Endothelial cell of umbilical vein (primary cell): ENCODE measurements around the gene C16orf90. TPM values are rescaled to one million over a fixed set of nuclear protein-coding genes. Genes with fewer than 3 reads are reported as not detected.

ENCODE experiments used
- BruUV-seq: library from RNA; stranded (reverse); fragments of 400-500 nt; replicated peaks from 2 replicates; lab custom pipeline; 2021; lab: Mats Ljungman, UMichigan
- CTCF ChIA-PET: fragments of 300-600, 350-600 bp; sonication (Branson Sonifier 250); formaldehyde crosslinking; loops from one replicate; lab custom pipeline; 2021; ENCODE audit warnings: antibody characterized with exemption, inconsistent platforms; lab: Charles Lee
- POLR2A ChIA-PET: fragments of 300-600, 350-600 bp; sonication (Branson Sonifier 250); formaldehyde crosslinking; loops from one replicate; lab custom pipeline; 2021; ENCODE audit warnings: antibody characterized with exemption, inconsistent platforms; lab: Charles Lee
- DNase-seq: peaks from one replicate; pipeline ENCODE4 v3.0.0-alpha.2; 2011; ENCODE audit warnings: low read depth, low spot score
- FAIRE-seq: peaks from 2 replicates; lab custom pipeline; 2011; peaks lifted over from hg19 to GRCh38; lab: Jason Lieb, UNC
- H2AFZ ChIP-seq: 2 replicates; pipeline ENCODE4 v1.6.0; 2012; ENCODE audit warnings: low read depth, low read length, control low read depth, inconsistent platforms
- H3K27ac ChIP-seq: 2 replicates; pipeline ENCODE4 v1.5.1; 2011; ENCODE audit warnings: low read depth, mild to moderate bottlenecking, control low read depth, low read length, moderate library complexity; ENCODE audit not compliant: insufficient read depth
- H3K27me3 ChIP-seq, 2 experiments: 2 replicates each; pipeline versions ENCODE4 v1.6.0 to v1.6.1; 2011; ENCODE audit warnings: low read length in 2 of 2, mixed read lengths in 1 of 2; ENCODE audit not compliant: control insufficient read depth in 2 of 2, insufficient read depth in 2 of 2
- H3K36me3 ChIP-seq, 2 experiments: 2 replicates in 1 of 2; 3 replicates in 1 of 2; pipeline ENCODE4 v1.5.1; 2011; ENCODE audit warnings: low read length in 2 of 2, mild to moderate bottlenecking in 1 of 2, moderate library complexity in 1 of 2; ENCODE audit not compliant: control insufficient read depth in 2 of 2, insufficient read depth in 2 of 2; ENCODE audit errors: extremely low read depth in 1 of 2
- H3K4me1 ChIP-seq: 3 replicates; pipeline ENCODE4 v1.5.1; 2011; ENCODE audit warnings: mild to moderate bottlenecking, low read length; ENCODE audit not compliant: control insufficient read depth, insufficient read depth; ENCODE audit errors: extremely low read depth
- H3K4me2 ChIP-seq: 2 replicates; pipeline ENCODE4 v1.6.1; 2011; ENCODE audit warnings: low read length, control low read depth, mixed read lengths; ENCODE audit not compliant: insufficient read depth
- H3K4me3 ChIP-seq, 3 experiments: fragments of 200-600 bp in 1 of 3; sonication (generic), shearing (Covaris generic) in 1 of 3; replicated peaks in 1 of 3; 2 replicates each; pipeline ENCODE4 v1.5.1; 2011 to 2016; ENCODE audit warnings: control low read depth in 3 of 3, low read length in 3 of 3, mild to moderate bottlenecking in 2 of 3, inconsistent platforms in 1 of 3, low read depth in 1 of 3, moderate library complexity in 1 of 3; ENCODE audit not compliant: insufficient read depth in 1 of 3
- H3K79me2 ChIP-seq: 2 replicates; pipeline ENCODE4 v1.6.0; 2012; ENCODE audit warnings: low read length, inconsistent platforms; ENCODE audit not compliant: control insufficient read depth, insufficient read depth
- H3K9ac ChIP-seq: replicated peaks from 2 replicates; pipeline ENCODE3; 2011; ENCODE audit warnings: low read length, control low read depth; ENCODE audit not compliant: insufficient read depth; ENCODE audit errors: extremely low read depth
- H3K9me1 ChIP-seq: replicated peaks from 3 replicates; pipeline ENCODE4 v1.6.0; 2011; ENCODE audit warnings: mild to moderate bottlenecking, low read length; ENCODE audit not compliant: control insufficient read depth, insufficient read depth; ENCODE audit errors: extremely low read depth
- H3K9me3 ChIP-seq: replicated peaks from 2 replicates; pipeline ENCODE4 v1.5.1; 2012; ENCODE audit warnings: low read length, inconsistent platforms; ENCODE audit not compliant: control insufficient read depth, insufficient read depth
- H4K20me1 ChIP-seq: replicated peaks from 2 replicates; pipeline ENCODE3; 2011; ENCODE audit warnings: mild to moderate bottlenecking, low read length; ENCODE audit not compliant: control insufficient read depth, insufficient read depth; ENCODE audit errors: extremely low read depth
- CTCF ChIP-seq, 2 donors: IDR thresholded peaks; 1 replicate in 1 of 2; 2 replicates in 1 of 2; pipeline ENCODE4 v1.5.1; 2011; ENCODE audit warnings: low read length in 2 of 2, mild to moderate bottlenecking in 2 of 2, moderate library complexity in 2 of 2, control low read depth in 1 of 2, inconsistent platforms in 1 of 2, low read depth in 1 of 2; ENCODE audit not compliant: insufficient read depth in 1 of 2; ENCODE audit errors: extremely low read depth in 1 of 2
- EZH2 ChIP-seq: IDR thresholded peaks from 2 replicates; pipeline ENCODE4 v1.6.1; 2012; ENCODE audit warnings: borderline replicate concordance, low read depth, mild to moderate bottlenecking, moderate library complexity, low read length, inconsistent platforms; ENCODE audit not compliant: severe bottlenecking
- FOS ChIP-seq: IDR thresholded peaks from 2 replicates; pipeline ENCODE4 v1.6.1; 2011; ENCODE audit warnings: mild to moderate bottlenecking, low read length, moderate library complexity, borderline replicate concordance; ENCODE audit not compliant: insufficient read depth
- JUN ChIP-seq: IDR thresholded peaks from 2 replicates; pipeline ENCODE4 v1.6.1; 2011; ENCODE audit warnings: borderline replicate concordance, low read depth; ENCODE audit not compliant: insufficient read length, insufficient read depth
- MYC ChIP-seq: IDR thresholded peaks from one replicate; pipeline ENCODE4 v1.6.1; 2011; ENCODE audit warnings: mild to moderate bottlenecking, low read depth, low read length
- POLR2AphosphoS5 ChIP-seq: IDR thresholded peaks from 2 replicates; pipeline ENCODE4 v1.6.1; 2012; ENCODE audit warnings: low read depth, mild to moderate bottlenecking, control low read depth, low read length, moderate library complexity; ENCODE audit not compliant: insufficient read depth
- dilution Hi-C: fragments of 300-500 bp; cut with MboI; formaldehyde crosslinking; loops from one replicate; pipeline ENCODE4 v1.15.0; 2019; ENCODE audit warnings: low sequenced_read_pairs; ENCODE audit not compliant: extremely low pct_ligation_motif_present
- intact Hi-C: fragments of 100-400 bp; cut with micrococcal nuclease; formaldehyde crosslinking; loops from one replicate; pipeline ENCODE4 v1.10.0; 2022
- polyA plus RNA-seq, 4 experiments: library from polyadenylated mRNA; depleted of rRNA in 3 of 4; stranded (reverse) in 3 of 4; unstranded in 1 of 4; fragments of >200 nt; gene quantifications; 2 replicates each; pipeline versions ENCODE4 v1.2.1 to v1.2.3, GENCODE V29; 2011 to 2012; ENCODE audit warnings: missing spikeins in 1 of 4
- total RNA-seq: library from RNA; stranded (reverse); gene quantifications from 2 replicates; pipeline ENCODE4 v1.2.3, GENCODE V29; 2021

C16orf90 gene
- total and polyA plus RNA-seq, 2 donors (not counting 3 experiments of a cell fraction or from before 2014, with no cell fraction given) = not detected

GRCh38 chr16:3469736-3470135, 25.6 kb downstream of the C16orf90 start:
- CTCF ChIA-PET = no interaction called here
- no peak overlapping the region for H3K9ac ChIP-seq
- H4K20me1 ChIP-seq = peaks cover 4% of the 10 kb centered on the region

More at GRCh38 chr16:3469736-3470135, 25.6 kb downstream of the C16orf90 start:
- intact Hi-C loops (no loop called here), dilution Hi-C loops (no loop called here)
- Histone ChIP-seq H2AFZ (no peak overlapping the region), H3K4me3 (no peak overlapping the region), H3K9me1 (no peaks in the 10 kb centered on the region), H3K36me3 (peaks cover 4% of the 10 kb centered on the region in 2 experiments), H3K27me3 (no peaks in the 10 kb centered on the region), H3K79me2 (peaks cover 87% of the 10 kb centered on the region), H3K4me2 (no peak overlapping the region), H3K27ac (no peak overlapping the region), H3K4me1 (no peaks in the 10 kb centered on the region), H3K9me3 (no peaks in the 10 kb centered on the region)
- TF ChIP-seq MYC (no peak), POLR2AphosphoS5 (no peak), JUN (no peak), FOS (no peak), CTCF (IDR thresholded peaks at IDR 0.05; ENCODE audit: extremely low read depth in 1 of 2, insufficient read depth in 1 of 2, low read depth in 1 of 2, low read length in 2 of 2) (no peak), EZH2 (no peak)
- DNase-seq = no peak
- POLR2A ChIA-PET = no interaction called here
- no TSS peak for BruUV-seq
- FAIRE-seq = no peak
